ENCODE data around the gene CALM1. TPM values are rescaled to one million over a fixed set of nuclear protein-coding genes. Genes with fewer than 3 reads are reported as not detected.

The CALM1 gene
- total RNA-seq, 1 donor from 2014 or later, result 347 TPM

GRCh38 chr14:90416720-90417119 is 19.9 kb downstream of the CALM1 start:
- Mint-ChIP-seq H3K4me1 (ENCODE audit: unreplicated experiment) (peaks cover 4% of the 10 kb centered on the region), H3K27ac (no peak overlapping the region), H3K9me3 (no peaks in the 10 kb centered on the region), H3K27me3 (no peaks in the 10 kb centered on the region), H3K4me3 (no peak overlapping the region), H3K36me3 (no peaks in the 10 kb centered on the region)
- DNase-seq (ENCODE audit: extremely low spot score, unreplicated experiment), result no peak
- TF ChIP-seq, protein P1, sequence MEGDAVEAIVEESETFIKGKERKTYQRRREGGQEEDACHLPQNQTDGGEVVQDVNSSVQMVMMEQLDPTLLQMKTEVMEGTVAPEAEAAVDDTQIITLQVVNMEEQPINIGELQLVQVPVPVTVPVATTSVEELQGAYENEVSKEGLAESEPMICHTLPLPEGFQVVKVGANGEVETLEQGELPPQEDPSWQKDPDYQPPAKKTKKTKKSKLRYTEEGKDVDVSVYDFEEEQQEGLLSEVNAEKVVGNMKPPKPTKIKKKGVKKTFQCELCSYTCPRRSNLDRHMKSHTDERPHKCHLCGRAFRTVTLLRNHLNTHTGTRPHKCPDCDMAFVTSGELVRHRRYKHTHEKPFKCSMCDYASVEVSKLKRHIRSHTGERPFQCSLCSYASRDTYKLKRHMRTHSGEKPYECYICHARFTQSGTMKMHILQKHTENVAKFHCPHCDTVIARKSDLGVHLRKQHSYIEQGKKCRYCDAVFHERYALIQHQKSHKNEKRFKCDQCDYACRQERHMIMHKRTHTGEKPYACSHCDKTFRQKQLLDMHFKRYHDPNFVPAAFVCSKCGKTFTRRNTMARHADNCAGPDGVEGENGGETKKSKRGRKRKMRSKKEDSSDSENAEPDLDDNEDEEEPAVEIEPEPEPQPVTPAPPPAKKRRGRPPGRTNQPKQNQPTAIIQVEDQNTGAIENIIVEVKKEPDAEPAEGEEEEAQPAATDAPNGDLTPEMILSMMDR (conservative IDR thresholded peaks at IDR 0.05), result no peak

DNA sequence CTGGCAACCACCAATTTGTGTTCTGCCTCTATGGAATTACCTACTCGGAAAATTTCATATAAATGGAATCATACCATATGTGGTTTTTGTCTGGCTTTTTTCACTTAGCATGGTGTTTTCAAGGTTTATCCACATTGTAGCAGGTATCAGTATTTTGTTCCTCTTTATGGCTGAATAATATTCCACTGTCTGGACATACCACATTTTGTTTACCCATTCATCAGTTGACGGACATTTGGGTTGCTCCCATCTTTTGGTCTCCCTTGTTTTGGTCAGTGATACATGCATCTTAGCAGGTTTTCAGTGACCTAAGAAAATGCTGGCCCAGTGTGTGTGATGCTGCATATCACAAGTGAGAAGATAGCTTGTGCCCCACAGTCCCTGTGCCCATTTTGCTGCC is 21.2 kb downstream of the CALM1 start:
- Mint-ChIP-seq H3K4me1 (ENCODE audit: unreplicated experiment) (peaks cover 4% of the 10 kb centered on the region), H3K27me3 (no peaks in the 10 kb centered on the region), H3K27ac (no peak overlapping the region), H3K4me3 (no peak overlapping the region), H3K9me3 (no peaks in the 10 kb centered on the region), H3K36me3 (no peaks in the 10 kb centered on the region)
- TF ChIP-seq, protein P1 (conservative IDR thresholded peaks at IDR 0.05), result no peak
- DNase-seq (ENCODE audit: extremely low spot score, unreplicated experiment), result no peak

GRCh38 chr14:90419200-90419599 is 22.4 kb downstream of the CALM1 start:
- Mint-ChIP-seq H3K4me3 (no peak overlapping the region), H3K4me1 (ENCODE audit: unreplicated experiment) (peaks cover 4% of the 10 kb centered on the region), H3K36me3 (no peaks in the 10 kb centered on the region), H3K27ac (no peak overlapping the region), H3K27me3 (no peaks in the 10 kb centered on the region), H3K9me3 (no peaks in the 10 kb centered on the region)
- DNase-seq (ENCODE audit: extremely low spot score, unreplicated experiment), result no peak
- TF ChIP-seq, protein P1 (conservative IDR thresholded peaks at IDR 0.05), result no peak

- Mint-ChIP-seq H3K4me1 (ENCODE audit: unreplicated experiment) (no peaks in the 10 kb centered on the region), H3K27me3 (no peaks in the 10 kb centered on the region), H3K4me3 (no peak overlapping the region), H3K9me3 (no peaks in the 10 kb centered on the region), H3K36me3 (no peaks in the 10 kb centered on the region), H3K27ac (no peak overlapping the region)
- no peak for DNase-seq (ENCODE audit: extremely low spot score, unreplicated experiment)
- TF ChIP-seq, protein P1 (conservative IDR thresholded peaks at IDR 0.05), result no peak
Observed at GRCh38 chr14:90421001-90421631, 24.3 kb downstream of the CALM1 start.

- H3K4me3 Mint-ChIP-seq, result no peak overlapping the region
- no peaks in the 10 kb centered on the region for H3K36me3 Mint-ChIP-seq
- H3K4me1 Mint-ChIP-seq (ENCODE audit: unreplicated experiment), result peaks cover 3% of the 10 kb centered on the region
- no peaks in the 10 kb centered on the region for H3K27me3 Mint-ChIP-seq
- no peak for DNase-seq (ENCODE audit: extremely low spot score, unreplicated experiment)
- TF ChIP-seq, protein P1 (conservative IDR thresholded peaks at IDR 0.05), result no peak
- no peaks in the 10 kb centered on the region for H3K9me3 Mint-ChIP-seq
- no peak overlapping the region for H3K27ac Mint-ChIP-seq
Observed at GRCh38 chr14:90421632-90422020, 24.8 kb downstream of the CALM1 start.

DNA sequence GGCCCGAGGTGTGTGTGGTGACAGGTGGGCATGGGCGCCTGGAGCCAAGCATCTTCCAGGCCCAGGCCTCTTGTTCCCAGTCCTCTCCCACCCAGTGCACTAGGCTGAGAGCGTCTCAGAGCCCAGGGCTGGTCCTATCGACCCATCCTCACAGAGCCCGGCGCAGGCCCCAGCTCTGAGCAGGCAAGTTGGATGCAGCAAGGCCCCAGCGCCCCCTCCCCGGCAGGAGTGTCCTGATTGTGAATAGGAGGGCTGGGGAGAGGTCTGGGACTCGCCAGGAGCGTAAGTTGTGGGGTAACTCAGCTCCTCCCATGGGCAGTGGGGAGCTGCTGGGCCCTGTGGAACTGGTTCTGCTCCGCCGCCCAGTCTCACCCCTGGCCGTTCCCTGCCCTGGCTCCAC is 26.3 kb downstream of the CALM1 start:
- H3K27ac Mint-ChIP-seq, result no peak overlapping the region
- peaks cover 7% of the 10 kb centered on the region for H3K4me1 Mint-ChIP-seq (ENCODE audit: unreplicated experiment)
- no peaks in the 10 kb centered on the region for H3K27me3 Mint-ChIP-seq
- no peak for DNase-seq (ENCODE audit: extremely low spot score, unreplicated experiment)
- no peak overlapping the region for H3K4me3 Mint-ChIP-seq
- H3K36me3 Mint-ChIP-seq, result no peaks in the 10 kb centered on the region
- TF ChIP-seq, protein P1 (conservative IDR thresholded peaks at IDR 0.05), result no peak
- H3K9me3 Mint-ChIP-seq, result no peaks in the 10 kb centered on the region
